SK-N-SH treated with all-trans-retinoic acid at 6 μM for 48 hours (cell line): ENCODE measurements around the gene ZHX3.

Experiments used
- ATAC-seq: fragments of 200-7000 bp; cut with Tn5 transposase; 3 replicates; pipeline ENCODE4 v1.9.1; 2020; ENCODE audit warnings: mild to moderate bottlenecking, moderate library complexity
- ARNTL ChIP-seq: fragments of 450-650 bp; formaldehyde crosslinking; IDR thresholded peaks from 2 replicates; pipeline ENCODE4 v1.5.0; 2020; ENCODE audit warnings: low read depth, mild to moderate bottlenecking, moderate library complexity, borderline replicate concordance
- BACH2 ChIP-seq: fragments of 250-450 bp; sonication (Bioruptor Pico); IDR thresholded peaks from 2 replicates; pipeline ENCODE4 v1.9.0; 2021; ENCODE audit warnings: mild to moderate bottlenecking, borderline replicate concordance
- CSDC2 ChIP-seq: fragments of 250-450 bp; sonication (Bioruptor Pico); IDR thresholded peaks from 2 replicates; pipeline ENCODE4 v1.5.0; 2020; ENCODE audit warnings: mild to moderate bottlenecking, moderate library complexity
- ESRRG ChIP-seq: fragments of 250-450 bp; sonication (Bioruptor Pico); IDR thresholded peaks from 2 replicates; pipeline ENCODE4 v1.6.1; 2021; ENCODE audit warnings: mild to moderate bottlenecking
- OSR1 ChIP-seq: fragments of 250-450 bp; sonication (Bioruptor Pico); IDR thresholded peaks from 2 replicates; pipeline ENCODE4 v1.8.0; 2022; ENCODE audit warnings: moderate library complexity, mild to moderate bottlenecking, inconsistent platforms
- PPARA ChIP-seq: fragments of 250-450 bp; sonication (Bioruptor Pico); IDR thresholded peaks from 2 replicates; pipeline ENCODE4 v1.5.0; 2020; ENCODE audit warnings: mild to moderate bottlenecking, borderline replicate concordance
- RARB ChIP-seq: fragments of 250-450 bp; sonication (Bioruptor Pico); IDR thresholded peaks from 2 replicates; pipeline ENCODE4 v1.8.0; 2021; ENCODE audit warnings: mild to moderate bottlenecking, moderate library complexity
- SNAI2 ChIP-seq: fragments of 250-450 bp; sonication (Bioruptor Pico); IDR thresholded peaks from 2 replicates; pipeline ENCODE4 v1.5.0; 2020; ENCODE audit warnings: mild to moderate bottlenecking, moderate library complexity
- TCF4 ChIP-seq: fragments of 250-450 bp; sonication (Bioruptor Pico); IDR thresholded peaks from 2 replicates; pipeline ENCODE4 v1.8.0; 2021; ENCODE audit warnings: mild to moderate bottlenecking, moderate library complexity, borderline replicate concordance
- TOX ChIP-seq: fragments of 250-450 bp; sonication (Bioruptor Pico); IDR thresholded peaks from 2 replicates; pipeline ENCODE4 v1.8.0; 2021; ENCODE audit warnings: mild to moderate bottlenecking, moderate library complexity, borderline replicate concordance
- ZFP3 ChIP-seq: fragments of 250-450 bp; sonication (Bioruptor Pico); IDR thresholded peaks from 2 replicates; pipeline ENCODE4 v1.5.0; 2020; ENCODE audit warnings: mild to moderate bottlenecking, moderate library complexity
- ZFP30 ChIP-seq: fragments of 450-650 bp; formaldehyde crosslinking; IDR thresholded peaks from 2 replicates; pipeline ENCODE4 v1.5.0; 2022; ENCODE audit warnings: mild to moderate bottlenecking, moderate library complexity
- ZNF565 ChIP-seq: fragments of 450-650 bp; formaldehyde crosslinking; conservative IDR thresholded peaks from 2 replicates; pipeline ENCODE4 v1.5.0; 2020; ENCODE audit warnings: low read depth, mild to moderate bottlenecking, moderate library complexity
- ZNF70 ChIP-seq: fragments of 450-650 bp; formaldehyde crosslinking; IDR thresholded peaks from 2 replicates; pipeline ENCODE4 v1.5.0; 2020; ENCODE audit warnings: mild to moderate bottlenecking, moderate library complexity
- ZNF8 ChIP-seq: fragments of 450-650 bp; formaldehyde crosslinking; IDR thresholded peaks from 2 replicates; pipeline ENCODE4 v1.5.0; 2020; ENCODE audit warnings: mild to moderate bottlenecking, moderate library complexity
- TF ChIP-seq, protein P1 (sequence below): fragments of 250-450 bp; sonication (Bioruptor Pico); IDR thresholded peaks from 2 replicates; pipeline ENCODE4 v1.8.0; 2021; ENCODE audit warnings: low read depth, mild to moderate bottlenecking, moderate library complexity, borderline replicate concordance
- TF ChIP-seq, protein P2 (sequence below): fragments of 250-450 bp; sonication (Bioruptor Pico); IDR thresholded peaks from 2 replicates; pipeline ENCODE4 v1.8.0; 2020; ENCODE audit warnings: mild to moderate bottlenecking, moderate library complexity, borderline replicate concordance
- TF ChIP-seq, protein P3 (sequence below): fragments of 250-450 bp; sonication (Bioruptor Pico); IDR thresholded peaks from 2 replicates; pipeline ENCODE4 v1.5.0; 2020; ENCODE audit warnings: mild to moderate bottlenecking, moderate library complexity
- TF ChIP-seq, protein P4 (sequence below): fragments of 250-450 bp; sonication (Bioruptor Pico); IDR thresholded peaks from 2 replicates; pipeline ENCODE4 v1.5.1; 2021; ENCODE audit warnings: mild to moderate bottlenecking, moderate library complexity

The ZHX3 gene

DNA sequence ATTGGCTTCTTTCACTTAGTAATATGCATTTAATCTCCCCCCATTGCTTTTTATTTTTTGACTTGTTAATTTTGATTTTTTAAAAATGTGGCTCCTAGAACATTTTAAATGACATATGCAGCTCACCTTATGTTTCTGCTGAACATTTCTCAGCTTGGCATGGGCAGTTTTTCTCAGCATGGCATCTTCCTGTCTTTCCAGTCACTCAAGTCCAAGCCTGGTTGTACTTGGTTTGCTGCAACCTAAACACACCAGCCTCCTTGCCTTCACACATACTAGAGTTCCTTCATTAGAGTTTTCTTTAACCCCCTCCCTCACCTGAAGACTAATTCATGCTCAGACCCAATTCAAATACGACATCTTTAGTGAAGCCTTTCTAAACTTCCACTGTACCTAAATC is 86.4 kb downstream of the ZHX3 start:
- TF ChIP-seq ZNF565 (no peak), BACH2 (no peak), SNAI2 (CRISPR knock-in tag) (no peak), CSDC2 (CRISPR knock-in tag) (no peak), OSR1 (CRISPR knock-in tag) (no peak), ZFP3 (CRISPR knock-in tag) (no peak)
- TF ChIP-seq, protein P1, sequence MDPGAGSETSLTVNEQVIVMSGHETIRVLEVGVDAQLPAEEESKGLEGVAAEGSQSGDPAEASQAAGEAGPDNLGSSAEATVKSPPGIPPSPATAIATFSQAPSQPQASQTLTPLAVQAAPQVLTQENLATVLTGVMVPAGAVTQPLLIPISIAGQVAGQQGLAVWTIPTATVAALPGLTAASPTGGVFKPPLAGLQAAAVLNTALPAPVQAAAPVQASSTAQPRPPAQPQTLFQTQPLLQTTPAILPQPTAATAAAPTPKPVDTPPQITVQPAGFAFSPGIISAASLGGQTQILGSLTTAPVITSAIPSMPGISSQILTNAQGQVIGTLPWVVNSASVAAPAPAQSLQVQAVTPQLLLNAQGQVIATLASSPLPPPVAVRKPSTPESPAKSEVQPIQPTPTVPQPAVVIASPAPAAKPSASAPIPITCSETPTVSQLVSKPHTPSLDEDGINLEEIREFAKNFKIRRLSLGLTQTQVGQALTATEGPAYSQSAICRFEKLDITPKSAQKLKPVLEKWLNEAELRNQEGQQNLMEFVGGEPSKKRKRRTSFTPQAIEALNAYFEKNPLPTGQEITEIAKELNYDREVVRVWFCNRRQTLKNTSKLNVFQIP: no peak
- TF ChIP-seq, protein P2, sequence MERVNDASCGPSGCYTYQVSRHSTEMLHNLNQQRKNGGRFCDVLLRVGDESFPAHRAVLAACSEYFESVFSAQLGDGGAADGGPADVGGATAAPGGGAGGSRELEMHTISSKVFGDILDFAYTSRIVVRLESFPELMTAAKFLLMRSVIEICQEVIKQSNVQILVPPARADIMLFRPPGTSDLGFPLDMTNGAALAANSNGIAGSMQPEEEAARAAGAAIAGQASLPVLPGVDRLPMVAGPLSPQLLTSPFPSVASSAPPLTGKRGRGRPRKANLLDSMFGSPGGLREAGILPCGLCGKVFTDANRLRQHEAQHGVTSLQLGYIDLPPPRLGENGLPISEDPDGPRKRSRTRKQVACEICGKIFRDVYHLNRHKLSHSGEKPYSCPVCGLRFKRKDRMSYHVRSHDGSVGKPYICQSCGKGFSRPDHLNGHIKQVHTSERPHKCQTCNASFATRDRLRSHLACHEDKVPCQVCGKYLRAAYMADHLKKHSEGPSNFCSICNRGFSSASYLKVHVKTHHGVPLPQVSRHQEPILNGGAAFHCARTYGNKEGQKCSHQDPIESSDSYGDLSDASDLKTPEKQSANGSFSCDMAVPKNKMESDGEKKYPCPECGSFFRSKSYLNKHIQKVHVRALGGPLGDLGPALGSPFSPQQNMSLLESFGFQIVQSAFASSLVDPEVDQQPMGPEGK (CRISPR knock-in tag): no peak
- TF ChIP-seq, protein P3, sequence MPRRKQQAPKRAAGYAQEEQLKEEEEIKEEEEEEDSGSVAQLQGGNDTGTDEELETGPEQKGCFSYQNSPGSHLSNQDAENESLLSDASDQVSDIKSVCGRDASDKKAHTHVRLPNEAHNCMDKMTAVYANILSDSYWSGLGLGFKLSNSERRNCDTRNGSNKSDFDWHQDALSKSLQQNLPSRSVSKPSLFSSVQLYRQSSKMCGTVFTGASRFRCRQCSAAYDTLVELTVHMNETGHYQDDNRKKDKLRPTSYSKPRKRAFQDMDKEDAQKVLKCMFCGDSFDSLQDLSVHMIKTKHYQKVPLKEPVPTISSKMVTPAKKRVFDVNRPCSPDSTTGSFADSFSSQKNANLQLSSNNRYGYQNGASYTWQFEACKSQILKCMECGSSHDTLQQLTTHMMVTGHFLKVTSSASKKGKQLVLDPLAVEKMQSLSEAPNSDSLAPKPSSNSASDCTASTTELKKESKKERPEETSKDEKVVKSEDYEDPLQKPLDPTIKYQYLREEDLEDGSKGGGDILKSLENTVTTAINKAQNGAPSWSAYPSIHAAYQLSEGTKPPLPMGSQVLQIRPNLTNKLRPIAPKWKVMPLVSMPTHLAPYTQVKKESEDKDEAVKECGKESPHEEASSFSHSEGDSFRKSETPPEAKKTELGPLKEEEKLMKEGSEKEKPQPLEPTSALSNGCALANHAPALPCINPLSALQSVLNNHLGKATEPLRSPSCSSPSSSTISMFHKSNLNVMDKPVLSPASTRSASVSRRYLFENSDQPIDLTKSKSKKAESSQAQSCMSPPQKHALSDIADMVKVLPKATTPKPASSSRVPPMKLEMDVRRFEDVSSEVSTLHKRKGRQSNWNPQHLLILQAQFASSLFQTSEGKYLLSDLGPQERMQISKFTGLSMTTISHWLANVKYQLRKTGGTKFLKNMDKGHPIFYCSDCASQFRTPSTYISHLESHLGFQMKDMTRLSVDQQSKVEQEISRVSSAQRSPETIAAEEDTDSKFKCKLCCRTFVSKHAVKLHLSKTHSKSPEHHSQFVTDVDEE (CRISPR knock-in tag): no peak

DNA sequence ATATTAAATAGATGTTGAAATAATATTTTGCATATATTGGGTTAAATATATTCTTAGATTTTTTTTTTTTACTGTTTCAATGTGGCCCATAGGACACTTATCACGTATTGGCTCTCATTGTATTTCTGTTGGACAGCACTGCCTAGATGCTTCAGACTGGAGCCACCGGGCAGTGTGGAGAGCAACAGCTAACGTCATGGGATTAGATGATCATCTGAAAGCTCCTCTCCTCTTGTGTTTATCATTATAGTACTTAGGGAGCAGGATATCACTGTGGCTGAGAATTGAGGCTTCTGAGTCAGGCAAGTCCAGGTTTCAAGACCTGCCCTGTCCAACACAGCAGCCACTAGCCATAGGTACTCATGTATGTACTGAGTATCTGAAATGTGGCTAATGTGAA is 87.4 kb downstream of the ZHX3 start:
- no peak for ATAC-seq
- TF ChIP-seq BACH2 (no peak), ZNF8 (CRISPR knock-in tag) (no peak)

More for the DNA sequence above, 86.4 kb downstream of the ZHX3 start:
- ATAC-seq: no peak

DNA sequence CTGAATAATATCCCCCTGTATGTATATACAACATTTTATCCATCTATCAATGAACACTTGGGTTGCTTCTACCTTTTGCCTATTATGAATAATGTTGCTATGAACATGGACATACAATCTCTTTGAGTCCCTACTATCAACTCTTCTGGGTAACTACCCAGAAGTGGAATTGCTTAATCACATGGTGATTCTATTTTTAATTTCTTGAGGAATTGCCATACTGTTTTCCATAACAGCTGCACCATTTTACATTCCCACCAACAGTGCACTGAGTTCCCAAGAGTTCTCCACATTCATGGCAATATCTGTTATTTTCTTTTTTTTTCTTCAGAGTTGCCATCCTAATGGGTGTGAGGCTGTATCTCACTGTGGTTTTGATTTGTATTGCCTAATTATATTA is 88.3 kb downstream of the ZHX3 start:
- TF ChIP-seq, protein P1: no peak
- TF ChIP-seq, protein P4, sequence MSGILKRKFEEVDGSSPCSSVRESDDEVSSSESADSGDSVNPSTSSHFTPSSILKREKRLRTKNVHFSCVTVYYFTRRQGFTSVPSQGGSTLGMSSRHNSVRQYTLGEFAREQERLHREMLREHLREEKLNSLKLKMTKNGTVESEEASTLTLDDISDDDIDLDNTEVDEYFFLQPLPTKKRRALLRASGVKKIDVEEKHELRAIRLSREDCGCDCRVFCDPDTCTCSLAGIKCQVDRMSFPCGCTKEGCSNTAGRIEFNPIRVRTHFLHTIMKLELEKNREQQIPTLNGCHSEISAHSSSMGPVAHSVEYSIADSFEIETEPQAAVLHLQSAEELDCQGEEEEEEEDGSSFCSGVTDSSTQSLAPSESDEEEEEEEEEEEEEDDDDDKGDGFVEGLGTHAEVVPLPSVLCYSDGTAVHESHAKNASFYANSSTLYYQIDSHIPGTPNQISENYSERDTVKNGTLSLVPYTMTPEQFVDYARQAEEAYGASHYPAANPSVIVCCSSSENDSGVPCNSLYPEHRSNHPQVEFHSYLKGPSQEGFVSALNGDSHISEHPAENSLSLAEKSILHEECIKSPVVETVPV: no peak
- TF ChIP-seq CSDC2 (CRISPR knock-in tag) (no peak), SNAI2 (CRISPR knock-in tag) (no peak), PPARA (CRISPR knock-in tag) (no peak), BACH2 (no peak), ESRRG (CRISPR knock-in tag) (no peak), ZNF565 (no peak), TOX (CRISPR knock-in tag) (no peak), ZFP30 (CRISPR knock-in tag) (no peak), TCF4 (CRISPR knock-in tag) (no peak)
- no peak for ATAC-seq

DNA sequence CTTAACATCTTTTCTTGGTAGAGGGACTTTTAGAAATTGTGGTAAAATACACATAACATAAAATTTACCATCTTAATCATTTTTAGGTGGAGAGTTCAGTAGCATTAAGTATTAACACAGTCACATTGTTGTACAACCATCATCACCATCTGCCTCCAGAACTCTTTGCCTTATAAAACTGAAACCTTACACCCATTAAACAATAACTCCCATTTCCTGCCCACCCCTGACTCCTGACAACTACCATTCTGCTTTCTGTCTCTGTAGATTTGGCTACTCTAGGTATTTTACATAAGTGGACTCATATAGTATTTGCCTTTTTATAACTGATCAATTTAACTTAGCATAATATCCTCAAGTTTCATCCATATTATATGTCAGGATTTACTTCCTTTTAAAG is 88.7 kb downstream of the ZHX3 start:
- no peak for ATAC-seq
- TF ChIP-seq, protein P2 (CRISPR knock-in tag): no peak
- no peak for TF ChIP-seq ZNF8 (CRISPR knock-in tag)
- TF ChIP-seq ZNF70 (CRISPR knock-in tag): no peak
- no peak for TF ChIP-seq ZFP3 (CRISPR knock-in tag)
- TF ChIP-seq OSR1 (CRISPR knock-in tag): no peak
- no peak for TF ChIP-seq SNAI2 (CRISPR knock-in tag)
- no peak for TF ChIP-seq ZNF565
- no peak for TF ChIP-seq ARNTL (CRISPR knock-in tag)
- TF ChIP-seq, protein P4: no peak
- no peak for TF ChIP-seq TOX (CRISPR knock-in tag)
- TF ChIP-seq, protein P3 (CRISPR knock-in tag): no peak
- no peak for TF ChIP-seq ZFP30 (CRISPR knock-in tag)
- TF ChIP-seq RARB (CRISPR knock-in tag): no peak
- no peak for TF ChIP-seq ESRRG (CRISPR knock-in tag)
